GM12891 (cell line): ENCODE results near the gene FGF18.

Experiments
- DNase-seq: peaks from one replicate; pipeline ENCODE4 v3.0.0; 2011; ENCODE audit warnings: low spot score; ENCODE audit not compliant: insufficient read length
- FAIRE-seq: peaks from 2 replicates; lab custom pipeline; 2011; peaks lifted over from hg19 to GRCh38; lab: Jason Lieb, UNC
- PAX5 ChIP-seq: IDR thresholded peaks from 2 replicates; pipeline ENCODE4 v1.6.1; 2011; ENCODE audit warnings: low read length, moderate library complexity, mild to moderate bottlenecking; ENCODE audit not compliant: insufficient read depth, severe bottlenecking
- POLR2A ChIP-seq: IDR thresholded peaks from 2 replicates; pipeline ENCODE4 v1.6.1; 2011; ENCODE audit warnings: low read depth, low read length, control low read depth
- POLR2AphosphoS5 ChIP-seq: IDR thresholded peaks from 2 replicates; pipeline ENCODE4 v1.6.1; 2011; ENCODE audit warnings: low read depth, low read length, control low read depth
- POU2F2 ChIP-seq: IDR thresholded peaks from 2 replicates; pipeline ENCODE4 v1.6.1; 2011; ENCODE audit warnings: low read depth, mild to moderate bottlenecking, control low read depth, low read length, moderate library complexity
- SPI1 ChIP-seq: IDR thresholded peaks from 2 replicates; pipeline ENCODE4 v1.6.1; 2011; ENCODE audit warnings: low read depth, low read length, control low read depth
- TAF1 ChIP-seq: IDR thresholded peaks from 2 replicates; pipeline ENCODE4 v1.6.1; 2011; ENCODE audit warnings: low read depth, low read length, control low read depth

Gene FGF18

DNA sequence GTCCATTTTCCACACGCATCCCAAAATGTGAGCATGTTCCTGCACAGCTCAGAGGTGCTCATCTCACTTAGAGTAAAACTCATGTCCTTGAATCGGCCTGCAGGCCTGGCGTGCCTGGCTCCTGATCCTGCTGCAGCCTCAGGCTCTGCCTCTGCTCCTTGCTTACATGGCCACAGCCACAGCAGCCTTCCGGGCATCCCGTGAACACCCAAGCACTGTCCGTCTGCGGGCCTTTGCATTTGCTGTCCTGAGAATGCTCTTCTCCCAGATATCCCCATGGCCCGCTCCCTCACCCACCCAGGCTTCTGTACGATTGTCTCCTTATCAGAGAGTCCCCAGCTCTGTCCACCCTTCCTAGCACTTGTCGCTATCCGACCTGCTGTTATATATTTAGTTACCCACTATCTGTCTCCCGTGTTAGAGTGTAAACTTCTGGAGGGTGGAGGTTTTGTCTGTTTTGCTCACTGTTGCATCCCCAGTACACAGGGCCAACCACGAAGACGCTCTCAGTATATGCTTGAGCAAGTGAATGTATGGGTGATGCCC lies 21.9 kb downstream of the FGF18 start:
- FAIRE-seq, result no peak
- DNase-seq, result no peak
- TF ChIP-seq SPI1 (no peak), POU2F2 (no peak), POLR2AphosphoS5 (no peak), POLR2A (no peak), TAF1 (no peak), PAX5 (no peak)

DNA sequence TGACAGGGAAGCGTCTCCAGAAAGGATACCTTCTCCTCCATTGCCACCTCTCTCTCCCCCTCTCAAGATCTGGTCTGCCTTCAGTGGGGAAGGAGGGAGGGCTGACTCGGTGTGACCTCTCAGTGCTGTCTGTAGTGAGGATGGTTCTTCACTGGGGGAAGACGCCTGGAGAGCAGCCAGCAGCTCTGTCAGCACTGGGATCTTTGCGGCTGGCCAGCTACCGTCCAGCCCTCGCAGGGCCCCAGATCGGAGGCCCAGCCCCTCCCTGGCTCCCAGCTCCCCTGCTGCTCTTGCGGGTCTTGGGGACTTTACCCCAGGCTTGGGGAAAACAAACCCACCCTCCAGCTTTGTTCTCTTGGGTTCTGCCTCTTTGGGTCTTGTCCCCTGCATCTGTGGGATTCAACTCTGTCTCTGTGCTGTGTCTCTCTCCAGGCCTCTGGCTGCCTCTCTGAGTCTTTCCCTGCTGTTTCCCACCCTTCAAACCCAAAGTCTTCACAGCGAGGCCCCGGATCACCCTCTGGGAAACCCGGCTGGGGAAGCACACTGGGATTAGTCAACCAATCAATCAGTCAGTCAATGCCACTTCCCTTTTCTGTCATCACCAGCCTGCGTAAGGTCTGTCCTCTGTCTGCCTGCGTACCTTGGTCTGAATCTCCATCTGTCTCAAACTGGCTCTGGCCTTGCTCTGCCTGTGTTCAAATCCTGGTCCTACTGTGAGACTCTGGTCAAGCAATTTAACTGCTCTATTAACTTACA lies 23.0 kb downstream of the FGF18 start:
- TF ChIP-seq POU2F2 (no peak), SPI1 (peak; percentile 70)
- FAIRE-seq (no peak), DNase-seq (no peak)

DNA sequence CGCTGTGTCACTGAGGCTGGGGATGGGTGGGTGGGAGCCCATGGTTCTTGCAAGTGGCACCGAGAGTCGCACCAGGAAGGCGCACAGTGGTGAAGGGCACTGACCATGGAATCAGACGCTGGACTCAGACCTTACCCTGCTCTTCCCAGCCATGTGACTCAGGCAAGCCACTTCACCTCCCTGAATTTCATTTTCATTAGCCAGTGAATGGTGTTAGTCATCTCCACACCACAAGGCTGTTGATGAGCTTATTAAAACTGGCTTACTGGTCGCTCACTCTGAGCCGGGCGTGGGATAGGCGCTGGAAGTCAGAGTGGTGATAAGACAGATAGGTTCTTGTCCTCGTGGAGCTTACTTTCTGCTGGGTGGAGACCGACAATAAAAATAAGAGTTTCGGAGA lies 25.1 kb downstream of the FGF18 start:
- no peak for DNase-seq
- no peak for FAIRE-seq
- no peak for TF ChIP-seq POLR2AphosphoS5
- no peak for TF ChIP-seq PAX5
- TF ChIP-seq TAF1, result no peak
- no peak for TF ChIP-seq POU2F2
- TF ChIP-seq POLR2A, result no peak
- no peak for TF ChIP-seq SPI1

DNA sequence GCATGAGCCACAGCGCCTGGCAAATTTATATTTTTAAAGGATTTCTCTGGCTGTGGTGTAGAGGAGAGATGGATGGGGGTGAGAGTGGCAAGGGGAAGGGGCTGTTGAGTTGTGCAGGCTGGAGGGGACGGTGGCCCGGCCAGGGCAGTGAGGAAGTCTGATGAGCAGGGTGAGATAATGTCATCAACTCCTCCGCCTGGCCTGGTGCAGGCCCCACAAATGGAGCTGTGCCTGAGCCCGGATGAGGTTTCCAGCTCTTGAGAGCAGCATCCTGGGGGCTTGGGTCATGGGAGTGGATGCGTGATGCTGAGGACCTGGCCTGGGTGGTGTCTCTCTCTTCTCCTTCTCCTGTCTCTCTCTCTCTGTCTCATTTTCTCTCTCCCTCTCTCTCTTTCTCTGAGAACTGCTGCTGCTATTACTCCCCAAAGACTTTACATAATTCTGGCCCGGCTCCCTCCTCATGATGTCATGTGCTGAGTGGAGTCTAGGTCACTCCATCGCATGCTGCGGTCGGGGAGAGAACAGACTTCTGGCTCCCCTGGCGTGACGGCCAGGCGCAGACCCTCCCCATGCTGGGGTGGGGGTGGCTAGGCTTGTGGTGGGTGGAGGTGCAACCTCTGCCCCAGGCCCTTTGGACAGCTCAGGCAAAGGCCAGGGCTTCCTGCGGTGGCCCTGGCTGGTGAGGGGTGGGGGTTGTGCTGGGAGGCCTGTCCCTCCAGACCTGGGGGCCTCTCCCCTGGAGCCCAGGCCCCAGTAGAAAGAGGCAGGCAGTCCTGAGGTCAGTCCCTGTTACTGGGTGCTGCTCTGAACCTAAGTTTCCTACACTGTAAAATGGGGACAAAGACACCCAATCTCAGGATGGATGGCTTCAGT lies 26.4 kb downstream of the FGF18 start:
- TF ChIP-seq POLR2A (no peak), TAF1 (no peak), POLR2AphosphoS5 (no peak), SPI1 (no peak)
- no peak for DNase-seq
- FAIRE-seq, result no peak

DNA sequence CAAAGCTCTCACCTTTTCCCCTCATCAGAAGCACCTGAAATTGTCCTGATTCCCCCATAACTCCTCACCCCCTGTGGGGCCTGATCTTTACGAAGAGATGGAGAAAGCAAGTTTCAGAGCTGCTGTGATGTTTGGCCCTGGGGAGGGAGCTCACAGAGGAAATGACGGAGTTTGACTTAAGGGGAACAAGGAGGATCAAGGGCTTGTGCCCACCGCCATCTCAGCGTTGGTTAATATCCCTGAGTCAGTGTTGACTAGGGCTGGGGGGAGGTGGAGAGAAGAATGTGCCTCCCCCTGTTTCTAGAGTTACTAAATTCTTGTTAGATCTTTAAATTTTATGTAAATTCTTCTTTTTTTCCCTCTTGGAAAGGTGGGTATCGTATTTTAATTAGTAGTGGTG lies 27.8 kb downstream of the FGF18 start:
- FAIRE-seq (no peak), DNase-seq (no peak)
- no peak for TF ChIP-seq POLR2AphosphoS5
- TF ChIP-seq TAF1, result no peak
- no peak for TF ChIP-seq POLR2A
- no peak for TF ChIP-seq POU2F2
- TF ChIP-seq PAX5, result no peak
- no peak for TF ChIP-seq SPI1

DNA sequence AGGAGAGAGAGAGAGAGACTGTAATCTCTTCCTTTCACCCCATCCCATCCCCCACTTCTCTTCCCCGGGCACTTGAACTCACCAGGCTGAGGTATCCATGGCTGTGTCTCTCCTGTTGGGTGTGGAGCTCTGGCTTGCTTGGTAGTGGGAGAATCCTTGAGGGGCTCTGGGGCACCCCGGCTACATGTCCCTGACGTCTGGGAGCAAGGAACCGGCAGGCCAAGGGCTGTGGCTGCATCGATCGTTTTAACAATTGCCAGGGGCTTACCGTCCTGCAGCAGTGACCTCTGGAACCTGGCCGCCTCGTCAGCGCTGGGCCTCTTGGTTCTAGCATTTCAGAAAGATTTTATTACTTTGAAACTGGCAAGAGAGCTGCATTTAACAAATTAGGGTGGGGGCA lies 30.0 kb downstream of the FGF18 start:
- FAIRE-seq, result no peak
- no peak for TF ChIP-seq POLR2AphosphoS5

DNA sequence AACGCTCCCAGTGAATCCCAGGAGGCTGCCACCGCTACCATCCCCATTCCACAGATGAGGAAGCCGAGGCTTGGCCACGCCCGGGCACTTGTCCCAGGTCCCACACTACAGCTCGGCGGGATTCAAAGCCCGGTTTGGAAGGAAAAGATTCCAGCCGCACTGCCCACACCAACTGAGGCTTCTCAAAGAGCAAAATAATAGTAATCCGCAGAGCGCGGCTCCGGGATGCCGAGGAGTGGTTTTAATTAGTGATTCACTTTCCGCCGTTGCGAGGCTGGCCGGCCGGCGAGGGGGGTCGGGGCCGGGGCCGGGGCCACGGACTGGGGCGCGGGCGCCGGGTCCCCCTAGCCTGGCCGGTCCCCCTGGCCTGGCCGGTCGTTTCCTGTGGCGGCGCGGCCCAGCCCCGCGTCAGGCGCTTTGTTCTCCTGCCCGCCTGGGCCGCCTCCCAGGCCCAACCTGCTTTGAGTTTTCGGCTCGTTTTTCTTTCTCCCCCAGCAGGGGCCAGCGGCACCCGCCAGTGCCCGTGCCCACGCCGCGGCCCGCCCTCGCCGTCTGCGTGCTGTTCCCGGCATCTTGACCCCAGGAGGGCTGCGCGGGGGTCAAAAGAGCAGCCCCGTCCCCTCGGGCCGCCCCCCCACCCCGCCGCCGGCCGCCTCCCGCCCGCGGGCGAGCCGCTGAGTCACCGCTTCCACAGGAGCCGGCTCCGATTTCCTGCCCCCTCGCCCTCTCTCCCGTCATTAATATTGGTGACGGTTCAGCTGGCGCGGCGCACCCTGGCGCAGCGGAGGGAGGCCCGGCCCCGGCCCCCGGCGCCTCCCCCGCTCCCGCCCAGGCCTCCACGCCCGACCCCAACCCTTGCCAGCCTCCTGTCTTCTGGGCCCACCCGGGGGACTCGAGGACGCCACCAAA lies 31.2 kb downstream of the FGF18 start:
- DNase-seq (no peak), FAIRE-seq (no peak)
- TF ChIP-seq POLR2AphosphoS5 (no peak), SPI1 (no peak), POU2F2 (no peak), PAX5 (no peak), TAF1 (no peak), POLR2A (no peak)

More for the DNA sequence above, 30.0 kb downstream of the FGF18 start:
- no peak for DNase-seq

DNA sequence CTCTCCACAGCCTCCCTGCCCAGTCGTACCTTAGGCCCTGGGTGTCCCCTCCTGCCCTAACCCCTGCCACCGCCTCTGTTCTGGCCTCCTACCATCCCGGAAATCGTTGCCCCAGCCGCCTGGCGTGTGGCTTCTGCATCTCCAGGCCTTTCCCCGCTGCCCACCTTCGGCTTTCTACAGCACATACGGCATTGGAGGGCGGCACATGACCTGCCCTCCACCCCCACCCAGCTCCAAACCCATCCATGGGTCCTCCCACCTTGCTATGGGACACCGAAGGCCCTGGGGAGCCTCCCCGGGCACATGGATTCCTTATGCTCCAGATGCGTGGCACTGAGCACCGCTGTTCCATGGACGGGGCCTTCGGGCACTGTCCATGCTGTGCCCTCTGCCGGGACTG lies 32.0 kb downstream of the FGF18 start:
- FAIRE-seq (no peak), DNase-seq (no peak)
- TF ChIP-seq POLR2A (no peak), POU2F2 (no peak), TAF1 (no peak), POLR2AphosphoS5 (no peak), PAX5 (no peak), SPI1 (no peak)

DNA sequence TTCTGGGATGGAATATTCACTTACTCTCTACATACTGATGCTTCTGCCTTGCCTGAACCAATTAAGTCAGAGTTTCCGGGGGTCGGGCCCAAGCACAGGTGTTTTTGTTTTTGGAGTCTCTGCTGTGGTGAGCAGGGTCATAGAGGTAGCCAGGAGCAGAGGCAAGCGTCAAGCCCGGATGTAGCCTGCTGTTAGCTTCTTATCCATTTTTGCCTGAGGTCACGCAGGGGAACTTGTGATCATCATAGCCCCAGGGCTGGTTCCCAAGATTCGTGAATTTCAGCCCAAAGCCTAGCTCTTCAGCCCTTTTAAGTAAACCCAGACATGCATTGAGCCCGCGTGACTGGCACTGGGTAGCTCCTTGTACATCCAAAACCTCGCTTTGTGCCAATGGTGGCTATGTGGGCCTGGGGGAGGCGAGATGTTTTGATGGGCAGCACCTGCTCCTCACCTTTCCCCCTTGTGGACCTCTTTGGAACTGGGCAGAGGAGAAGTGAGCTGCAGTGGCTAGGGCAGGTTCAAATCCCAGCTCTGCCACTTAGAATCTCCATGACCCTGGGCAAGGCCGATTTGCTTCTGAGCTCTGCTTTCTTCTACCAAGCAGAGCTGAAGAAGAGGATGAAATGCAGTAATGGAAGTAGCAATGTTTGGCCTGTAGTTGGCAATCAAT lies 33.7 kb downstream of the FGF18 start:
- no peak for DNase-seq
- no peak for FAIRE-seq
- TF ChIP-seq POLR2A, result no peak
- TF ChIP-seq POLR2AphosphoS5, result no peak
- TF ChIP-seq PAX5, result no peak
- no peak for TF ChIP-seq TAF1
- TF ChIP-seq SPI1, result no peak
- no peak for TF ChIP-seq POU2F2

DNA sequence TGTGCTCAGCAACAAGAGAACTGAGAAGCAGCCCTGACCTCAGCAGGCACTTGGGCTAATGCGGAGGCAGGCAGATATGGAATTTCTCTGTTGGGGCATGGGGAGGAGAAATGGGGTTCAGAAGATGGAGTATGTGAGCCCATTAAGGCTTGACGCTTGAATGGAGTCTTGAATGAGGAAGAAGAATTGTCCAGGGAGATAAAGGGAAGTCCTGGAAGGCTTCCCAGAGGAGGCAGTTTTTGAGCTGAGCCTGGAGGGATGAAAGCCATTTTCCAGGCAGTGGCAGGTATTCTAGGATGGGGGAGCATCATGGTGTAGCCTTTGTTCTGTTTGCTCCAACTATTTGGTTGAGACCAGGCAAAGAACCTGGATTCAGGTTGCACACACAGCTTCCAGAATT lies 34.5 kb downstream of the FGF18 start:
- TF ChIP-seq POU2F2 (no peak), SPI1 (no peak), POLR2A (no peak), POLR2AphosphoS5 (no peak), TAF1 (no peak), PAX5 (no peak)
- no peak for DNase-seq
- FAIRE-seq, result no peak
